H1 (cell line): ENCODE data around the gene PLCB4.

Source experiments
- ATF3 ChIP-seq: IDR thresholded peaks from 2 replicates; pipeline ENCODE4 v1.6.1; 2011; ENCODE audit warnings: low read depth, mild to moderate bottlenecking, low read length; ENCODE audit not compliant: insufficient read depth
- CEBPB ChIP-seq: IDR thresholded peaks from 2 replicates; pipeline ENCODE4 v1.6.1; 2012; ENCODE audit warnings: low read depth, low read length
- EZH2 ChIP-seq: fragments of 200-600 bp; sonication (generic); IDR thresholded peaks from 2 replicates; pipeline ENCODE4 v1.7.1; 2012; ENCODE audit warnings: low read depth, mild to moderate bottlenecking, moderate library complexity, low read length, inconsistent platforms; ENCODE audit not compliant: severe bottlenecking
- HDAC6 ChIP-seq: IDR thresholded peaks from one replicate; pipeline ENCODE4 v1.7.1; 2012; ENCODE audit warnings: low read depth, mild to moderate bottlenecking, inconsistent platforms, low read length, moderate library complexity
- PHF8 ChIP-seq: fragments of 200-600 bp; sonication (generic); conservative IDR thresholded peaks from 2 replicates; pipeline ENCODE4 v1.7.1; 2012; ENCODE audit warnings: low read depth, mild to moderate bottlenecking, inconsistent platforms, low read length, moderate library complexity
- POLR2A ChIP-seq, 2 experiments: IDR thresholded peaks; 1 replicate in 1 of 2; 2 replicates in 1 of 2; pipeline ENCODE4 v1.6.1; 2011; ENCODE audit warnings: low read depth in 2 of 2, low read length in 2 of 2, mild to moderate bottlenecking in 2 of 2; ENCODE audit errors: control extremely low read depth in 1 of 2
- RAD21 ChIP-seq, 2 experiments: IDR thresholded peaks in 1 of 2; conservative IDR thresholded peaks in 1 of 2; 2 replicates each; pipeline ENCODE4 v1.6.1; 2011; ENCODE audit warnings: low read depth in 2 of 2, low read length in 2 of 2, improper control_type of control experiment in 1 of 2, inconsistent platforms in 1 of 2, mild to moderate bottlenecking in 1 of 2, moderate library complexity in 1 of 2
- RXRA ChIP-seq: IDR thresholded peaks from 2 replicates; pipeline ENCODE4 v1.6.1; 2011; ENCODE audit warnings: low read depth, mild to moderate bottlenecking, low read length, moderate library complexity; ENCODE audit not compliant: insufficient read depth
- ZNF274 ChIP-seq: IDR thresholded peaks from 2 replicates; pipeline ENCODE4 v1.7.0; 2012; ENCODE audit warnings: low read length, borderline replicate concordance; ENCODE audit errors: extremely low read depth
- TF ChIP-seq, protein P1 (sequence below), 3 experiments: IDR thresholded peaks; 1 replicate in 2 of 3; 2 replicates in 1 of 3; pipeline versions ENCODE4 v1.5.1 to v1.6.1; 2011; ENCODE audit warnings: low read length in 3 of 3, mild to moderate bottlenecking in 3 of 3, inconsistent platforms in 2 of 3, low read depth in 1 of 3, moderate library complexity in 1 of 3; ENCODE audit not compliant: insufficient read depth in 1 of 3; ENCODE audit errors: control extremely low read depth in 1 of 3
- TF ChIP-seq, protein P2 (sequence below): IDR thresholded peaks from 2 replicates; pipeline ENCODE4 v1.6.1; 2012; ENCODE audit warnings: inconsistent platforms
- TF ChIP-seq, protein P3 (sequence below): IDR thresholded peaks from 2 replicates; pipeline ENCODE4 v1.6.1; 2012; ENCODE audit warnings: low read length, inconsistent platforms

GRCh38 chr20:9342651-9343050 lies 273.8 kb downstream of the PLCB4 start:
- TF ChIP-seq EZH2: no peak
- TF ChIP-seq CEBPB: no peak
- TF ChIP-seq, protein P1, sequence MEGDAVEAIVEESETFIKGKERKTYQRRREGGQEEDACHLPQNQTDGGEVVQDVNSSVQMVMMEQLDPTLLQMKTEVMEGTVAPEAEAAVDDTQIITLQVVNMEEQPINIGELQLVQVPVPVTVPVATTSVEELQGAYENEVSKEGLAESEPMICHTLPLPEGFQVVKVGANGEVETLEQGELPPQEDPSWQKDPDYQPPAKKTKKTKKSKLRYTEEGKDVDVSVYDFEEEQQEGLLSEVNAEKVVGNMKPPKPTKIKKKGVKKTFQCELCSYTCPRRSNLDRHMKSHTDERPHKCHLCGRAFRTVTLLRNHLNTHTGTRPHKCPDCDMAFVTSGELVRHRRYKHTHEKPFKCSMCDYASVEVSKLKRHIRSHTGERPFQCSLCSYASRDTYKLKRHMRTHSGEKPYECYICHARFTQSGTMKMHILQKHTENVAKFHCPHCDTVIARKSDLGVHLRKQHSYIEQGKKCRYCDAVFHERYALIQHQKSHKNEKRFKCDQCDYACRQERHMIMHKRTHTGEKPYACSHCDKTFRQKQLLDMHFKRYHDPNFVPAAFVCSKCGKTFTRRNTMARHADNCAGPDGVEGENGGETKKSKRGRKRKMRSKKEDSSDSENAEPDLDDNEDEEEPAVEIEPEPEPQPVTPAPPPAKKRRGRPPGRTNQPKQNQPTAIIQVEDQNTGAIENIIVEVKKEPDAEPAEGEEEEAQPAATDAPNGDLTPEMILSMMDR (IDR thresholded peaks at IDR 0.05; ENCODE audit: control extremely low read depth in 1 of 3, insufficient read depth in 1 of 3, low read depth in 1 of 3, low read length in 3 of 3): no peak
- TF ChIP-seq POLR2A (IDR thresholded peaks at IDR 0.05; ENCODE audit: control extremely low read depth in 1 of 2, low read depth in 2 of 2, low read length in 2 of 2): no peak
- TF ChIP-seq RAD21 (IDR thresholded peaks at IDR 0.05 in 1 of 2, conservative IDR thresholded peaks at IDR 0.05 in 1 of 2; ENCODE audit: low read depth in 2 of 2, low read length in 2 of 2): no peak
- TF ChIP-seq ZNF274: no peak
- TF ChIP-seq HDAC6: no peak
- no peak for TF ChIP-seq RXRA
- TF ChIP-seq, protein P2, sequence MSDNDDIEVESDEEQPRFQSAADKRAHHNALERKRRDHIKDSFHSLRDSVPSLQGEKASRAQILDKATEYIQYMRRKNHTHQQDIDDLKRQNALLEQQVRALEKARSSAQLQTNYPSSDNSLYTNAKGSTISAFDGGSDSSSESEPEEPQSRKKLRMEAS: no peak
- TF ChIP-seq ATF3: no peak
- TF ChIP-seq PHF8: no peak
- TF ChIP-seq, protein P3, sequence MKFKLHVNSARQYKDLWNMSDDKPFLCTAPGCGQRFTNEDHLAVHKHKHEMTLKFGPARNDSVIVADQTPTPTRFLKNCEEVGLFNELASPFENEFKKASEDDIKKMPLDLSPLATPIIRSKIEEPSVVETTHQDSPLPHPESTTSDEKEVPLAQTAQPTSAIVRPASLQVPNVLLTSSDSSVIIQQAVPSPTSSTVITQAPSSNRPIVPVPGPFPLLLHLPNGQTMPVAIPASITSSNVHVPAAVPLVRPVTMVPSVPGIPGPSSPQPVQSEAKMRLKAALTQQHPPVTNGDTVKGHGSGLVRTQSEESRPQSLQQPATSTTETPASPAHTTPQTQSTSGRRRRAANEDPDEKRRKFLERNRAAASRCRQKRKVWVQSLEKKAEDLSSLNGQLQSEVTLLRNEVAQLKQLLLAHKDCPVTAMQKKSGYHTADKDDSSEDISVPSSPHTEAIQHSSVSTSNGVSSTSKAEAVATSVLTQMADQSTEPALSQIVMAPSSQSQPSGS: no peak
